Effector memory CD8-positive, alpha-beta T cell (primary cell): ENCODE results near the gene TUBGCP6.

Source experiments
- ATAC-seq: fragments of 150-1000 bp; cut with Tn5 transposase; replicated peaks from 2 replicates; pipeline ENCODE4 v1.10.0; 2021; ENCODE audit warnings: mild to moderate bottlenecking, moderate library complexity
- DNase-seq, 3 experiments: peaks; one replicate each; pipeline ENCODE4 v3.0.0; 2021
- H3K27ac Mint-ChIP-seq, 2 donors: one replicate each; pipeline ENCODE4 v1.8.0; 2022; ENCODE audit warnings: mild to moderate bottlenecking in 2 of 2, mixed read lengths in 2 of 2, moderate library complexity in 2 of 2
- H3K27me3 Mint-ChIP-seq, 2 donors: one replicate each; pipeline ENCODE4 v1.8.0; 2022; ENCODE audit warnings: mixed read lengths in 2 of 2
- H3K36me3 Mint-ChIP-seq: one replicate; pipeline ENCODE4 v1.8.0; 2022; ENCODE audit warnings: mild to moderate bottlenecking, moderate library complexity, mixed read lengths; ENCODE audit not compliant: insufficient read depth
- H3K4me1 Mint-ChIP-seq, 2 donors: one replicate each; pipeline ENCODE4 v1.8.0; 2022; ENCODE audit warnings: low read depth in 2 of 2, mixed read lengths in 2 of 2
- H3K4me3 Mint-ChIP-seq, 2 donors: one replicate each; pipeline ENCODE4 v1.8.0; 2022; ENCODE audit warnings: mild to moderate bottlenecking in 2 of 2, mixed read lengths in 2 of 2, moderate library complexity in 2 of 2
- H3K9me3 Mint-ChIP-seq, 2 donors: one replicate each; pipeline ENCODE4 v1.8.0; 2022; ENCODE audit warnings: mixed read lengths in 2 of 2

Gene TUBGCP6

GRCh38 chr22:50264104-50264745 is 19.4 kb upstream of the TUBGCP6 start:
- no peaks in the 10 kb centered on the region for H3K9me3 Mint-ChIP-seq
- H3K27me3 Mint-ChIP-seq: peaks cover 16 to 25% of the 10 kb centered on the region in 2 donors
- H3K36me3 Mint-ChIP-seq: no peaks in the 10 kb centered on the region
- no peak overlapping the region for H3K4me3 Mint-ChIP-seq
- H3K27ac Mint-ChIP-seq: no peak overlapping the region
- no peak for ATAC-seq
- DNase-seq: no peak
- peaks cover 6 to 8% of the 10 kb centered on the region in 2 donors for H3K4me1 Mint-ChIP-seq

DNA sequence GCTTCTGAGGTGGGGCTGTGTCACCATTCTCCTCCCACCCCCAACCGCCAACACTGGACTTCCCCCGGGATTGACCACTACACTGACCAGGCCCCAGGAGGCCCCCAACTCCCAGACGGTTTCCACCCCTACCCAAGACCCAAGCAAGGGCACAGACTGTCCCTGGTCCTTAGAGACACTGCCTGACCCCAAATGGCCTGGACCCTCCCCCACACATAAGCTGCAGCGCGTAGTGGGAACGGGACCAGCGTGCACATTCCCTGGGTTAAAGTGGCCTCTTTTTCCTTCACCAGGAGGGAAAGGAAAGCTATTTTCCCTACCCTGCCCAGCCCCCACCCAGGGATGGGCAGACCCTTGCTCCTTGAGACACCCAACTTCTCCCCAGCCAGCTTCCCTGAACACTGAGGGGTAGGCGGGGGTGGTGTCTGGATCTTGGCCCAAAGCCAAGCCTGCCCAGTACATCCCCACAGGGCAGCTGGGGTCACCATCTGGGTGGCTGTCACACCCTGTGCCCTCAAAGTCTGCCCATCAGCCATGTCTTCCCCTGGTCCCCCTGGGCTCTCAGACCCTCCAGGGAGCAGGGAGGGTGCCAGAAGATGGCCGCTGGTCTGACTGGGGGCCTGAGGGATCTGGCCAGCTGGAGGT is 18.3 kb upstream of the TUBGCP6 start:
- DNase-seq: no peak
- no peaks in the 10 kb centered on the region for H3K36me3 Mint-ChIP-seq
- H3K27ac Mint-ChIP-seq: no peak overlapping the region
- ATAC-seq: no peak
- H3K9me3 Mint-ChIP-seq: no peaks in the 10 kb centered on the region
- peaks cover 16 to 36% of the 10 kb centered on the region in 2 donors for H3K27me3 Mint-ChIP-seq
- peaks cover 6 to 9% of the 10 kb centered on the region in 2 donors for H3K4me1 Mint-ChIP-seq
- H3K4me3 Mint-ChIP-seq: peak overlapping the region in 1 of 2 donors; percentile 80

DNA sequence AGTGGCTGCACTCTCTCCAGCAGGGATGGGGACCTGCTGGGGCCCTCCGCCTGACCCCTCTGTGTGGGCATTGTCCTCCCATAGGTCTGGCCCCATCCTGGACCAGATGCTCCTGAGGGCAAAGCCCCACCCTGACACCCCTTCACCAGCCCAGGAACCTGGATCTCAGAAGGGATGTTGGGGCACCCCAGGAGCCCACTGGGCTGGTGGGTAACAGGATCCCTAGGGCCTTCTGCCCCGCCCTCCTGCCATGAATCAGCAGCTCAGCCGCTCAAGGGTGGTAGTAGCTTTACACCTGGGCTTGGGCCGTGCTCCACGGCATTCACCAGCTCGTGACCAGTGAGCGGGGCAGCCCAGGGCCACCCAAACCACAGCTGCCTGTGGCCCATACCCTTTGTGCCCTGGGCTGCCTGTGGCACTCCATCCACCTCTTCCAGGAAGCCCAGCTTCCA is 17.7 kb upstream of the TUBGCP6 start:
- DNase-seq (no peak), ATAC-seq (no peak)
- peak overlapping the region; percentile 75 to 80 for H3K4me3 Mint-ChIP-seq
- no peaks in the 10 kb centered on the region for H3K9me3 Mint-ChIP-seq
- H3K27me3 Mint-ChIP-seq: peaks cover 16 to 43% of the 10 kb centered on the region in 2 donors
- no peaks in the 10 kb centered on the region for H3K36me3 Mint-ChIP-seq
- peaks cover 6 to 9% of the 10 kb centered on the region in 2 donors for H3K4me1 Mint-ChIP-seq
- no peak overlapping the region for H3K27ac Mint-ChIP-seq

- H3K4me3 Mint-ChIP-seq: peak within 1 kb of the TSS; percentile 75 to 80
- H3K27ac Mint-ChIP-seq: no peak within 1 kb of the TSS
- H3K36me3 Mint-ChIP-seq: no peaks in the 10 kb centered on the region
- H3K27me3 Mint-ChIP-seq: peaks cover 16 to 48% of the 10 kb centered on the region in 2 donors
- ATAC-seq (no peak), DNase-seq (no peak)
- no peaks in the 10 kb centered on the region for H3K9me3 Mint-ChIP-seq
- H3K4me1 Mint-ChIP-seq: peaks cover 6 to 9% of the 10 kb centered on the region in 2 donors
Observed at GRCh38 chr22:50261615-50262459, 17.0 kb upstream of the TUBGCP6 start, which contains the start of gene MAPK12. Gene MAPK12 (minus strand): TSS chr22:50261683. CDS start chr22:50261509, 174 bp downstream.

- Mint-ChIP-seq H3K4me1 (peaks cover 6 to 9% of the 10 kb centered on the region in 2 donors), H3K27ac (no peak overlapping the region), H3K27me3 (peaks cover 16 to 48% of the 10 kb centered on the region in 2 donors), H3K4me3 (peak overlapping the region in 1 of 2 donors; percentile 5), H3K36me3 (no peaks in the 10 kb centered on the region), H3K9me3 (no peaks in the 10 kb centered on the region)
- peak; percentile 53 for ATAC-seq
- no peak for DNase-seq
Observed at GRCh38 chr22:50260801-50261614, 16.2 kb upstream of the TUBGCP6 start.

- peaks cover 16 to 48% of the 10 kb centered on the region in 2 donors for H3K27me3 Mint-ChIP-seq
- DNase-seq: no peak
Observed at GRCh38 chr22:50260434-50260800, 15.6 kb upstream of the TUBGCP6 start.

GRCh38 chr22:50259302-50259701 is 14.5 kb upstream of the TUBGCP6 start:
- Mint-ChIP-seq H3K36me3 (peaks cover 1% of the 10 kb centered on the region), H3K27me3 (peaks cover 16 to 48% of the 10 kb centered on the region in 2 donors)
- ATAC-seq: no peak

More at GRCh38 chr22:50260434-50260800, 15.6 kb upstream of the TUBGCP6 start:
- Mint-ChIP-seq H3K27ac (no peak overlapping the region), H3K36me3 (no peaks in the 10 kb centered on the region), H3K4me1 (peaks cover 6 to 9% of the 10 kb centered on the region in 2 donors), H3K4me3 (peak overlapping the region in 1 of 2 donors; percentile 5), H3K9me3 (no peaks in the 10 kb centered on the region)
- ATAC-seq: no peak

DNA sequence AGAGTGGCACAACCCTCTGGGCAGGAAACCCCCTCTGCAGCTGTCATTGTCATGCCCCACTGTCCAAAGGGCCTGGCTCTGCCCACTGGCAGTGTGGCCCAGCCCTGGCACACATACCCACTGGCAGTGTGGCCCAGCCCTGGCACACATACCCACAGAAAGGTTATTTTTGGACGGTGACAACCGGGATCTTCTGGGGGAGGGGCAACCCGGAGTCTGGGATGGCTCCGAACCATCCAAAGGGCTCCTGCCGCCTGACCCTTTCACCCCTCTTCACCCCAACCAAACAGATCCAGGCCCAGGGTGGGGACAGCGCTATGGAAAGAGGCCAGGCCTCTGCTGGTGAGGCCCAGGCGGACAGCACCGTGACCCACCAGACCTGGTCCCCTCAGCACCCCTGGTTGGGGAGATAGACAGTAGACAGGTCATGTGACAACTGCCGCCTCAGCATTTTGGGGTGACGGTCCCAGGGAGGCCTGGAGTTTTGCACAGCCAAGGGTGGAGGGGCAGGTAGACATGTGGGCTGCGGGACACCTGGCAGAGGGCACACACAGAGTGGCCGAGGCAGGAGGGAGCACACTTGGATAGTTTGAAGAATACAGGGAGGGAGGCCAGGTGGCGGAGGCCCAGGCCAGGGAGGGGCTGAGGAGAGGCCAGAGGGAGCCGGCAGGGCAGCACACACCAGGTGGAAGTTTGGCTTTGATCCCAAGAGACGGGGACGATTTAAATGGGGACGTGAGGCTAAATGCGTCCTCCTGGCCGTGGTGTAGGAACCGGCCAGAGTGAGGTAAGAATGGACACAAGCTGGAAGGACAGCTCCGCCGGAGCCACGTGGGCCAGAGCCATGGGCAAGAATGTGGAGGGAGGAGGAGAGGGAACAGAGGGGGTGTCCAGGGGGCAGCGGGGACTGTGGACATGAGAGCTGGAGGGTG is 13.8 kb upstream of the TUBGCP6 start:
- no peaks in the 10 kb centered on the region for H3K9me3 Mint-ChIP-seq
- H3K27ac Mint-ChIP-seq: no peak overlapping the region
- DNase-seq: no peak
- no peak for ATAC-seq
- H3K36me3 Mint-ChIP-seq: peaks cover 4% of the 10 kb centered on the region
- no peak overlapping the region for H3K4me3 Mint-ChIP-seq
- H3K27me3 Mint-ChIP-seq: peaks cover 16 to 48% of the 10 kb centered on the region in 2 donors
- H3K4me1 Mint-ChIP-seq: peaks cover 6 to 9% of the 10 kb centered on the region in 2 donors

More at GRCh38 chr22:50259302-50259701, 14.5 kb upstream of the TUBGCP6 start:
- peaks cover 6 to 9% of the 10 kb centered on the region in 2 donors for H3K4me1 Mint-ChIP-seq
- H3K9me3 Mint-ChIP-seq: no peaks in the 10 kb centered on the region
- no peak for DNase-seq
- H3K4me3 Mint-ChIP-seq: peak overlapping the region in 1 of 2 donors; percentile 31
- no peak overlapping the region for H3K27ac Mint-ChIP-seq

GRCh38 chr22:50257451-50258360 is 12.9 kb upstream of the TUBGCP6 start:
- H3K4me1 Mint-ChIP-seq: peaks cover 6 to 9% of the 10 kb centered on the region in 2 donors
- ATAC-seq (no peak), DNase-seq (no peak)
- H3K27me3 Mint-ChIP-seq: peaks cover 9 to 39% of the 10 kb centered on the region in 2 donors
- H3K4me3 Mint-ChIP-seq: no peak overlapping the region
- no peaks in the 10 kb centered on the region for H3K9me3 Mint-ChIP-seq
- peaks cover 4% of the 10 kb centered on the region for H3K36me3 Mint-ChIP-seq
- no peak overlapping the region for H3K27ac Mint-ChIP-seq

- no peaks in the 10 kb centered on the region for H3K9me3 Mint-ChIP-seq
Observed at GRCh38 chr22:50257041-50257440, 12.2 kb upstream of the TUBGCP6 start.

DNA sequence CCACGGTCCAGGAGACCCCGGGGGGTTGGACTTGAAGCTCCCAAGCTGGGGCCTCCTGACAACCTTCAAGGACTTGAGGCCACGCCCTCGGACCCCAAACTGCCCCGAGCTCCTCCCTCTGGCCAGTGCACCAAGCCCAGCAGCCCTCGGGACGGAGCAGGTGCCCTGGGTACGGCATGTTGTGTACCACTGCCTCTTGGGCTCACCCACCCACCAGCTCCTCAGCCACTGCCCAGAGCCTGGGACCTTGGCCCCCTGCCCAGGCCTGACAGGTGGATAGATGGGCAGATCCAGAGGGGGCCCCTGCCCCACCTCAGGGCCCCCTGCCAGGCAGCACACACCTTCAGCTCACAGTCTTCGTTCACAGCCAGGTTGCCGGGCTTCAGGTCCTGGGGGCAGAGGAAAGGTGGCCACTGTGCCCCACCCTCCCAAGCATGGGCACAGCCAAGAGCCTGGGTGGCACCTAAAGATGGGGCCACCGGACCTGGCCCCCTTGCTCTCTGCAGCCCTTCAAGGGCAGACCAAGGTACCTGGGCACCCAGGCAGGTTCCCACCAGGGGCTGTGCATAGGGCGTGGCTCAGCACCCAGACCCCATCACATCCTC is 11.5 kb upstream of the TUBGCP6 start:
- no peaks in the 10 kb centered on the region for H3K9me3 Mint-ChIP-seq
- no peak overlapping the region for H3K27ac Mint-ChIP-seq
- DNase-seq (no peak), ATAC-seq (no peak)
- peaks cover 0 to 28% of the 10 kb centered on the region in 2 donors for H3K27me3 Mint-ChIP-seq
- H3K4me1 Mint-ChIP-seq: peaks cover 0 to 4% of the 10 kb centered on the region in 2 donors
- H3K36me3 Mint-ChIP-seq: peaks cover 4% of the 10 kb centered on the region
- H3K4me3 Mint-ChIP-seq: no peak overlapping the region

More at GRCh38 chr22:50257041-50257440, 12.2 kb upstream of the TUBGCP6 start:
- Mint-ChIP-seq H3K36me3 (peaks cover 4% of the 10 kb centered on the region), H3K27ac (no peak overlapping the region), H3K27me3 (peaks cover 2 to 33% of the 10 kb centered on the region in 2 donors), H3K4me3 (no peak overlapping the region), H3K4me1 (peaks cover 2 to 7% of the 10 kb centered on the region in 2 donors)
- no peak for ATAC-seq
- DNase-seq: no peak
